ENCODE measurements around the gene SLX4. TPM values are rescaled to one million over a fixed set of nuclear protein-coding genes. Genes with fewer than 3 reads are reported as not detected.

SLX4 gene
- polyA plus RNA-seq (2013, experiment 1 of 2): 5.9 TPM
- polyA plus RNA-seq (2013, experiment 2 of 2): 5.9 TPM

GRCh38 chr16:3611146-3611975 lies at the start of gene SLX4:
Gene SLX4, minus strand, starts transcription at chr16:3611606. Its CDS starts 2,642 bp downstream, at chr16:3608964.
- no peaks in the 10 kb centered on the region for H3K27me3 ChIP-seq (ENCODE audit: control insufficient read depth in 3 of 3, insufficient read depth in 3 of 3, low read depth in 1 of 3, low read length in 3 of 3)
- H3K9me3 ChIP-seq (replicated peaks in 1 of 2; ENCODE audit: control insufficient read depth in 2 of 2, insufficient read depth in 1 of 2, low read depth in 1 of 2, low read length in 2 of 2): no peaks in the 10 kb centered on the region
- H2BK120ac ChIP-seq (ENCODE audit: low read depth, low read length): peak within 1 kb of the TSS; percentile 95
- peak within 1 kb of the TSS; percentile 90 for H2BK5ac ChIP-seq (ENCODE audit: low read length)
- H2BK12ac ChIP-seq (ENCODE audit: low read length): no peak within 1 kb of the TSS
- H3K23ac ChIP-seq (ENCODE audit: low read depth, low read length, poor library complexity): peak within 1 kb of the TSS; percentile 65
- H3K4me2 ChIP-seq (ENCODE audit: insufficient read depth, low read length, poor library complexity, severe bottlenecking): peak within 1 kb of the TSS; percentile 84
- H3K9ac ChIP-seq (ENCODE audit: low read depth, low read length, poor library complexity): peak within 1 kb of the TSS; percentile 92
- H3K4ac ChIP-seq (ENCODE audit: low read length): peak within 1 kb of the TSS; percentile 91
- no peak within 1 kb of the TSS for H4K91ac ChIP-seq (ENCODE audit: low read depth, low read length, poor library complexity)
- H2BK15ac ChIP-seq (ENCODE audit: low read length): no peak within 1 kb of the TSS
- H3K4me1 ChIP-seq (ENCODE audit: control insufficient read depth in 2 of 2, insufficient read depth in 1 of 2, low read depth in 1 of 2, low read length in 2 of 2): peaks cover 5 to 8% of the 10 kb centered on the region in 2 donors
- peak within 1 kb of the TSS; percentile 91 for H3K14ac ChIP-seq (ENCODE audit: low read length)
- peak within 1 kb of the TSS; percentile 69 to 90 for H3K4me3 ChIP-seq (ENCODE audit: low read length in 2 of 2)
- H3K18ac ChIP-seq (ENCODE audit: low read length): peak within 1 kb of the TSS; percentile 99
- peak within 1 kb of the TSS; percentile 57 for H3K27ac ChIP-seq (replicated peaks; ENCODE audit: low read length)
- H4K8ac ChIP-seq (ENCODE audit: low read depth, low read length): no peak within 1 kb of the TSS
- peak within 1 kb of the TSS; percentile 99 for H2AFZ ChIP-seq (ENCODE audit: low read length)
- peak; percentile 97 for DNase-seq (ENCODE audit: low spot score)
- peaks cover 6% of the 10 kb centered on the region for H3K79me1 ChIP-seq (ENCODE audit: low read depth, low read length)
- WGBS, 2 donors (ENCODE audit: extremely low coverage in 2 of 2, insufficient read length in 2 of 2, insufficient replicate concordance in 1 of 2): no CpG with 5 or more reads among the region's 86 CpGs
- peak within 1 kb of the TSS; percentile 95 for H2AK5ac ChIP-seq (ENCODE audit: low read depth, low read length)
- peaks cover 4 to 41% of the 10 kb centered on the region in 2 donors for H3K36me3 ChIP-seq (replicated peaks in 1 of 2; ENCODE audit: control insufficient read depth in 2 of 2, insufficient read depth in 2 of 2, low read length in 2 of 2)

GRCh38 chr16:3659251-3659650 lies 47.8 kb upstream of the SLX4 start:
- no peak overlapping the region for H3K4me2 ChIP-seq (ENCODE audit: insufficient read depth, low read length, poor library complexity, severe bottlenecking)
- H2AFZ ChIP-seq (ENCODE audit: low read length): no peak overlapping the region
- no peak overlapping the region for H3K18ac ChIP-seq (ENCODE audit: low read length)
- H2BK5ac ChIP-seq (ENCODE audit: low read length): no peak overlapping the region
- H2BK15ac ChIP-seq (ENCODE audit: low read length): no peak overlapping the region
- no peak overlapping the region for H2AK5ac ChIP-seq (ENCODE audit: low read depth, low read length)
- H3K4ac ChIP-seq (ENCODE audit: low read length): no peak overlapping the region
- no peaks in the 10 kb centered on the region for H3K27me3 ChIP-seq (ENCODE audit: control insufficient read depth in 3 of 3, insufficient read depth in 3 of 3, low read depth in 1 of 3, low read length in 3 of 3)
- H3K36me3 ChIP-seq (replicated peaks in 1 of 2; ENCODE audit: control insufficient read depth in 2 of 2, insufficient read depth in 2 of 2, low read length in 2 of 2): peaks cover 61 to 96% of the 10 kb centered on the region in 2 donors
- no peak overlapping the region for H3K27ac ChIP-seq (replicated peaks; ENCODE audit: low read length)
- no peak overlapping the region for H4K8ac ChIP-seq (ENCODE audit: low read depth, low read length)
- H3K9me3 ChIP-seq (replicated peaks in 1 of 2; ENCODE audit: control insufficient read depth in 2 of 2, insufficient read depth in 1 of 2, low read depth in 1 of 2, low read length in 2 of 2): no peaks in the 10 kb centered on the region
- no peak overlapping the region for H4K91ac ChIP-seq (ENCODE audit: low read depth, low read length, poor library complexity)
- no peak overlapping the region for H3K23ac ChIP-seq (ENCODE audit: low read depth, low read length, poor library complexity)
- no peak overlapping the region for H2BK12ac ChIP-seq (ENCODE audit: low read length)
- peaks cover 1% of the 10 kb centered on the region for H3K79me1 ChIP-seq (ENCODE audit: low read depth, low read length)
- no peak overlapping the region for H3K14ac ChIP-seq (ENCODE audit: low read length)
- no peak for DNase-seq (ENCODE audit: low spot score)
- WGBS, 2 donors (ENCODE audit: extremely low coverage in 2 of 2, insufficient read length in 2 of 2, insufficient replicate concordance in 1 of 2): no CpG with 5 or more reads among the region's 3 CpGs
- H3K4me3 ChIP-seq (ENCODE audit: low read length in 2 of 2): no peak overlapping the region
- peaks cover 0 to 1% of the 10 kb centered on the region in 2 donors for H3K4me1 ChIP-seq (ENCODE audit: control insufficient read depth in 2 of 2, insufficient read depth in 1 of 2, low read depth in 1 of 2, low read length in 2 of 2)
- H2BK120ac ChIP-seq (ENCODE audit: low read depth, low read length): no peak overlapping the region
- no peak overlapping the region for H3K9ac ChIP-seq (ENCODE audit: low read depth, low read length, poor library complexity)

GRCh38 chr16:3656491-3657468 lies 45.4 kb upstream of the SLX4 start:
- H3K4me2 ChIP-seq (ENCODE audit: insufficient read depth, low read length, poor library complexity, severe bottlenecking): no peak overlapping the region
- H3K79me1 ChIP-seq (ENCODE audit: low read depth, low read length): peaks cover 1% of the 10 kb centered on the region
- no peak overlapping the region for H3K4ac ChIP-seq (ENCODE audit: low read length)
- no peak overlapping the region for H2BK12ac ChIP-seq (ENCODE audit: low read length)
- H2BK5ac ChIP-seq (ENCODE audit: low read length): no peak overlapping the region
- H2BK15ac ChIP-seq (ENCODE audit: low read length): no peak overlapping the region
- H3K27me3 ChIP-seq (ENCODE audit: control insufficient read depth in 3 of 3, insufficient read depth in 3 of 3, low read depth in 1 of 3, low read length in 3 of 3): no peaks in the 10 kb centered on the region
- H3K36me3 ChIP-seq (replicated peaks in 1 of 2; ENCODE audit: control insufficient read depth in 2 of 2, insufficient read depth in 2 of 2, low read length in 2 of 2): peaks cover 47 to 94% of the 10 kb centered on the region in 2 donors
- H3K18ac ChIP-seq (ENCODE audit: low read length): no peak overlapping the region
- no peak overlapping the region for H3K27ac ChIP-seq (replicated peaks; ENCODE audit: low read length)
- no peaks in the 10 kb centered on the region for H3K9me3 ChIP-seq (replicated peaks in 1 of 2; ENCODE audit: control insufficient read depth in 2 of 2, insufficient read depth in 1 of 2, low read depth in 1 of 2, low read length in 2 of 2)
- peak overlapping the region; percentile 16 for H3K23ac ChIP-seq (ENCODE audit: low read depth, low read length, poor library complexity)
- DNase-seq (ENCODE audit: low spot score): no peak
- no peak overlapping the region for H4K91ac ChIP-seq (ENCODE audit: low read depth, low read length, poor library complexity)
- H3K4me1 ChIP-seq (ENCODE audit: control insufficient read depth in 2 of 2, insufficient read depth in 1 of 2, low read depth in 1 of 2, low read length in 2 of 2): peaks cover 0 to 1% of the 10 kb centered on the region in 2 donors
- H2BK120ac ChIP-seq (ENCODE audit: low read depth, low read length): no peak overlapping the region
- H3K14ac ChIP-seq (ENCODE audit: low read length): no peak overlapping the region
- no peak overlapping the region for H3K4me3 ChIP-seq (ENCODE audit: low read length in 2 of 2)
- H3K9ac ChIP-seq (ENCODE audit: low read depth, low read length, poor library complexity): no peak overlapping the region
- H4K8ac ChIP-seq (ENCODE audit: low read depth, low read length): no peak overlapping the region
- no CpG with 5 or more reads among the region's 42 CpGs for WGBS, 2 donors (ENCODE audit: extremely low coverage in 2 of 2, insufficient read length in 2 of 2, insufficient replicate concordance in 1 of 2)
- no peak overlapping the region for H2AK5ac ChIP-seq (ENCODE audit: low read depth, low read length)
- H2AFZ ChIP-seq (ENCODE audit: low read length): no peak overlapping the region
